IMR-90 (cell line): ENCODE data around the gene TEAD1. TPM values are rescaled to one million over a fixed set of nuclear protein-coding genes. Genes with fewer than 3 reads are reported as not detected.
A peak's percentile ranks its signal among the peaks of the same experiment; 100 is the strongest.

Source experiments
- ATAC-seq: fragments of 200-7000 bp; cut with Tn5 transposase; 2 replicates; pipeline ENCODE4 v1.9.1; 2020; ENCODE audit warnings: low read depth, mild to moderate bottlenecking, moderate library complexity
- BruUV-seq: library from RNA; stranded (reverse); fragments of 400-500 nt; replicated peaks from 2 replicates; lab custom pipeline; 2021; lab: Mats Ljungman, UMichigan
- CTCF ChIA-PET: fragments of 300-600 bp; formaldehyde crosslinking; extraction: SDS; loops from one replicate; lab custom pipeline; 2021; ENCODE audit warnings: antibody characterized with exemption; lab: Yijun Ruan, JAX
- POLR2A ChIA-PET: fragments of 300-600 bp; sonication (Branson Sonifier 250); formaldehyde crosslinking; loops from one replicate; lab custom pipeline; 2022; ENCODE audit warnings: antibody characterized with exemption; ENCODE audit not compliant: unreplicated experiment; lab: Charles Lee
- DNase-seq: peaks from one replicate; pipeline ENCODE4 v3.0.0; 2013
- H2AFZ ChIP-seq: replicated peaks from 2 replicates; pipeline ENCODE3; 2013; ENCODE audit warnings: low read length, mild to moderate bottlenecking; ENCODE audit not compliant: poor library complexity
- H2AK5ac ChIP-seq: 2 replicates; pipeline ENCODE4 v1.6.1; 2013; ENCODE audit warnings: low read depth, low read length, inconsistent platforms
- H2AK9ac ChIP-seq: replicated peaks from 2 replicates; pipeline ENCODE3; 2013; ENCODE audit warnings: mild to moderate bottlenecking, low read depth, low read length, moderate library complexity; ENCODE audit not compliant: poor library complexity
- H2BK120ac ChIP-seq: 2 replicates; pipeline ENCODE4 v1.6.1; 2013; ENCODE audit warnings: low read depth, low read length, inconsistent platforms
- H2BK15ac ChIP-seq: 3 replicates; pipeline ENCODE4 v1.6.1; 2013; ENCODE audit warnings: low read depth, low read length, inconsistent platforms
- H2BK20ac ChIP-seq: 2 replicates; pipeline ENCODE4 v1.6.1; 2013; ENCODE audit warnings: low read depth, mild to moderate bottlenecking, inconsistent platforms, low read length, moderate library complexity
- H2BK5ac ChIP-seq: 2 replicates; pipeline ENCODE4 v1.6.1; 2013; ENCODE audit warnings: mild to moderate bottlenecking, low read depth, low read length, inconsistent platforms; ENCODE audit not compliant: poor library complexity, severe bottlenecking
- H3K14ac ChIP-seq: replicated peaks from 2 replicates; pipeline ENCODE4 v1.6.1; 2013; ENCODE audit warnings: low read depth, low read length, inconsistent platforms
- H3K18ac ChIP-seq: 2 replicates; pipeline ENCODE4 v1.6.1; 2013; ENCODE audit warnings: low read depth, low read length, control low read depth
- H3K23ac ChIP-seq: 2 replicates; pipeline ENCODE4 v1.6.1; 2013; ENCODE audit warnings: low read depth, low read length, inconsistent platforms
- H3K27ac ChIP-seq: 2 replicates; pipeline ENCODE4 v1.5.1; 2013; ENCODE audit warnings: mild to moderate bottlenecking, control low read depth, low read length; ENCODE audit not compliant: insufficient read depth
- H3K27me3 ChIP-seq: 2 replicates; pipeline ENCODE4 v1.6.1; 2013; ENCODE audit warnings: low read length; ENCODE audit not compliant: control insufficient read depth, insufficient read depth
- H3K36me3 ChIP-seq: 2 replicates; pipeline ENCODE4 v1.6.1; 2013; ENCODE audit warnings: low read length, mixed read lengths; ENCODE audit not compliant: control insufficient read depth, insufficient read depth
- H3K4ac ChIP-seq: 2 replicates; pipeline ENCODE4 v1.6.1; 2013; ENCODE audit warnings: low read depth, low read length, inconsistent platforms
- H3K4me1 ChIP-seq: 2 replicates; pipeline ENCODE4 v1.6.1; 2013; ENCODE audit warnings: low read length, mixed read lengths; ENCODE audit not compliant: control insufficient read depth, insufficient read depth
- H3K4me2 ChIP-seq: 2 replicates; pipeline ENCODE4 v1.6.1; 2013; ENCODE audit warnings: low read depth, mild to moderate bottlenecking, control low read depth, low read length, moderate library complexity
- H3K4me3 ChIP-seq: 2 replicates; pipeline ENCODE4 v1.5.1; 2013; ENCODE audit warnings: low read depth, mild to moderate bottlenecking, control low read depth, low read length, moderate library complexity; ENCODE audit not compliant: insufficient read depth
- H3K56ac ChIP-seq: 2 replicates; pipeline ENCODE4 v1.6.1; 2013; ENCODE audit warnings: low read length, inconsistent platforms; ENCODE audit not compliant: insufficient read depth; ENCODE audit errors: extremely low read depth
- H3K79me1 ChIP-seq, 2 experiments: 2 replicates each; pipeline ENCODE4 v1.6.1; 2013; ENCODE audit warnings: low read length in 2 of 2, inconsistent platforms in 1 of 2, low read depth in 1 of 2
- H3K9ac ChIP-seq: 2 replicates; pipeline ENCODE4 v1.6.1; 2013; ENCODE audit warnings: low read depth, low read length, control low read depth
- H3K9me1 ChIP-seq: 2 replicates; pipeline ENCODE4 v1.6.1; 2013; ENCODE audit warnings: low read length, inconsistent platforms; ENCODE audit not compliant: insufficient read depth
- H3K9me3 ChIP-seq: 2 replicates; pipeline ENCODE4 v1.6.1; 2013; ENCODE audit warnings: low read length; ENCODE audit not compliant: control insufficient read depth, insufficient read depth
- H4K20me1 ChIP-seq: 2 replicates; pipeline ENCODE4 v1.6.1; 2013; ENCODE audit warnings: low read length, inconsistent platforms; ENCODE audit not compliant: insufficient read depth
- H4K5ac ChIP-seq: 2 replicates; pipeline ENCODE4 v1.6.1; 2013; ENCODE audit warnings: mild to moderate bottlenecking, low read depth, low read length, control low read depth
- H4K8ac ChIP-seq, 2 experiments: 2 replicates each; pipeline ENCODE4 v1.6.1; 2013; ENCODE audit warnings: low read depth in 2 of 2, low read length in 2 of 2, control low read depth in 1 of 2, inconsistent platforms in 1 of 2
- H4K91ac ChIP-seq: 2 replicates; pipeline ENCODE4 v1.6.1; 2013; ENCODE audit warnings: low read depth, low read length, inconsistent platforms; ENCODE audit not compliant: insufficient read depth
- CEBPB ChIP-seq: IDR thresholded peaks from 2 replicates; pipeline ENCODE4 v1.6.1; 2012; ENCODE audit warnings: low read depth, low read length, improper control_type of control experiment
- CHD1 ChIP-seq: IDR thresholded peaks from 2 replicates; pipeline ENCODE4 v1.6.1; 2012; ENCODE audit warnings: low read depth, low read length, improper control_type of control experiment
- CTCF ChIP-seq: conservative IDR thresholded peaks from 2 replicates; pipeline ENCODE4 v1.5.1; 2012; ENCODE audit warnings: mild to moderate bottlenecking, low read depth, low read length, improper control_type of control experiment
- FOS ChIP-seq: fragments of 150-350 bp; IDR thresholded peaks from 2 replicates; pipeline ENCODE4 v1.6.1; 2016; ENCODE audit warnings: low read depth, low read length
- MAFK ChIP-seq: IDR thresholded peaks from 2 replicates; pipeline ENCODE4 v1.6.1; 2012; ENCODE audit warnings: low read depth, low read length, improper control_type of control experiment
- MXI1 ChIP-seq: IDR thresholded peaks from 2 replicates; pipeline ENCODE4 v1.6.1; 2012; ENCODE audit warnings: low read depth, mild to moderate bottlenecking, low read length, moderate library complexity, borderline replicate concordance
- RAD21 ChIP-seq: IDR thresholded peaks from 2 replicates; pipeline ENCODE4 v1.6.1; 2012; ENCODE audit warnings: low read length, improper control_type of control experiment
- RCOR1 ChIP-seq: IDR thresholded peaks from 2 replicates; pipeline ENCODE4 v1.6.1; 2012; ENCODE audit warnings: mild to moderate bottlenecking, low read length, improper control_type of control experiment; ENCODE audit not compliant: insufficient replicate concordance
- SMC3 ChIP-seq: fragments of 150-350 bp; IDR thresholded peaks from 2 replicates; pipeline ENCODE4 v1.6.1; 2016; ENCODE audit warnings: low read depth, mild to moderate bottlenecking, antibody characterized with exemption, low read length, moderate library complexity
- USF2 ChIP-seq: fragments of 150-350 bp; IDR thresholded peaks from 2 replicates; pipeline ENCODE4 v1.6.1; 2017; ENCODE audit warnings: mild to moderate bottlenecking, antibody characterized with exemption, low read length, low read depth
- WGBS, 2 experiments: methylation state at CpG; one replicate each; pipeline versions ENCODE4 v1.1.5 to v1.1.7; 2013; ENCODE audit warnings: missing lambda C conversion rate in 2 of 2; ENCODE audit not compliant: insufficient read length in 1 of 2; ENCODE audit errors: extremely low coverage in 2 of 2; 5-methylcytosine and 5-hydroxymethylcytosine counted together
- dilution Hi-C: fragments of 300-500 bp; cut with HindIII; formaldehyde crosslinking; loops from one replicate; pipeline ENCODE4 v1.14.3; 2018; ENCODE audit warnings: low sequenced_read_pairs; ENCODE audit not compliant: unreplicated experiment
- in situ Hi-C: fragments of 300-500 bp; cut with MboI; formaldehyde crosslinking; loops from 3 replicates; pipeline ENCODE4 v1.14.3; 2019; ENCODE audit warnings: low sequenced_read_pairs, inconsistent platforms, mixed read lengths
- intact Hi-C: fragments of 100-400 bp; cut with micrococcal nuclease; formaldehyde crosslinking; loops from 2 replicates; pipeline ENCODE4 v1.10.0; 2022
- polyA plus RNA-seq, 3 experiments: library from polyadenylated mRNA; depleted of rRNA; stranded (reverse); fragments of >200 nt; gene quantifications; 2 replicates each; pipeline ENCODE4 v1.2.3, GENCODE V29; 2012; ENCODE audit warnings: low replicate concordance in 1 of 3
- total RNA-seq: library from RNA; depleted of rRNA; stranded (reverse); fragments of >200 nt; gene quantifications from 2 replicates; pipeline ENCODE4 v1.2.3, GENCODE V29; 2012
- TF ChIP-seq, protein P1 (sequence below): fragments of 150-350 bp; IDR thresholded peaks from 2 replicates; pipeline ENCODE4 v1.6.1; 2016; ENCODE audit warnings: low read depth, mild to moderate bottlenecking, low read length, moderate library complexity, borderline replicate concordance

TEAD1 gene
- total and polyA plus RNA-seq, 2 of the 4 experiments (the other 2 are of a cell fraction) = 51.8 to 69.2 TPM

- Histone ChIP-seq H3K9ac (no peak overlapping the region), H3K79me1 (peaks cover 35 to 89% of the 10 kb centered on the region in 2 experiments), H3K4me1 (peaks cover 45% of the 10 kb centered on the region), H3K4me3 (no peak overlapping the region), H3K9me1 (peaks cover 62% of the 10 kb centered on the region), H3K36me3 (peaks cover 3% of the 10 kb centered on the region), H3K27me3 (no peaks in the 10 kb centered on the region), H2AFZ (no peak overlapping the region), H3K27ac (no peak overlapping the region), H3K56ac (no peak overlapping the region), H2AK5ac (peak overlapping the region; percentile 22; the same call in 1 of the 2 replicates), H3K9me3 (no peaks in the 10 kb centered on the region), H2BK5ac (no peak overlapping the region), H3K23ac (peak overlapping the region; percentile 82), H3K4ac (peak overlapping the region; percentile 50), H4K8ac (no peak overlapping the region), H2AK9ac (no peak overlapping the region), H2BK20ac (peak overlapping the region; percentile 15; the same call in 1 of the 2 replicates), H2BK120ac (no peak overlapping the region), H4K91ac (no peak overlapping the region), H3K14ac (peak overlapping the region; percentile 83), H4K5ac (no peak overlapping the region), H4K20me1 (peaks cover 98% of the 10 kb centered on the region), H2BK15ac (no peak overlapping the region), H3K4me2 (no peak overlapping the region), H3K18ac (no peak overlapping the region)
- BruUV-seq = no TSS peak
- intact Hi-C loops = no loop called here
- in situ Hi-C loops = no loop called here
- DNase-seq (no peak), ATAC-seq (no peak)
- dilution Hi-C loops = no loop called here
- no peak for TF ChIP-seq CTCF
- TF ChIP-seq, protein P1, sequence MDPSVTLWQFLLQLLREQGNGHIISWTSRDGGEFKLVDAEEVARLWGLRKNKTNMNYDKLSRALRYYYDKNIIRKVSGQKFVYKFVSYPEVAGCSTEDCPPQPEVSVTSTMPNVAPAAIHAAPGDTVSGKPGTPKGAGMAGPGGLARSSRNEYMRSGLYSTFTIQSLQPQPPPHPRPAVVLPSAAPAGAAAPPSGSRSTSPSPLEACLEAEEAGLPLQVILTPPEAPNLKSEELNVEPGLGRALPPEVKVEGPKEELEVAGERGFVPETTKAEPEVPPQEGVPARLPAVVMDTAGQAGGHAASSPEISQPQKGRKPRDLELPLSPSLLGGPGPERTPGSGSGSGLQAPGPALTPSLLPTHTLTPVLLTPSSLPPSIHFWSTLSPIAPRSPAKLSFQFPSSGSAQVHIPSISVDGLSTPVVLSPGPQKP = no peak
- TF ChIP-seq CHD1 = no peak
- TF ChIP-seq MXI1 = no peak
- TF ChIP-seq USF2 = no peak
- TF ChIP-seq SMC3 = no peak
- no peak for TF ChIP-seq MAFK
- no peak for TF ChIP-seq FOS
- no peak for TF ChIP-seq RCOR1
- no peak for TF ChIP-seq CEBPB
- TF ChIP-seq RAD21 = no peak
- ChIA-PET CTCF (interaction anchor here (0.7 kb wide), 1 partner anchor 253 kb away, joined by 5 read pairs; no protein-coding TSS in a partner anchor), POLR2A (no interaction called here)
- WGBS, 2 experiments = 80% methylated on average over 1 of the region's 7 CpGs; no CpG with 5 or more reads in 1 of the 2 experiments
Observed at GRCh38 chr11:12721816-12722604, 47.8 kb downstream of the TEAD1 start.
